ENCODE data around the gene SPANXN2. TPM values are rescaled to one million over a fixed set of nuclear protein-coding genes. Genes with fewer than 3 reads are reported as not detected.

The SPANXN2 gene
- total RNA-seq, 5 donors from 2014 or later (not counting 1 experiment from before 2014, with no cell fraction given): not detected

GRCh38 chrX:143726296-143726695 is 5.7 kb upstream of the SPANXN2 start:
- no peaks in the 10 kb centered on the region for H3K27me3 Mint-ChIP-seq
- WGBS (ENCODE audit: insufficient coverage): 90% methylated on average over 2 of the region's 17 CpGs

DNA sequence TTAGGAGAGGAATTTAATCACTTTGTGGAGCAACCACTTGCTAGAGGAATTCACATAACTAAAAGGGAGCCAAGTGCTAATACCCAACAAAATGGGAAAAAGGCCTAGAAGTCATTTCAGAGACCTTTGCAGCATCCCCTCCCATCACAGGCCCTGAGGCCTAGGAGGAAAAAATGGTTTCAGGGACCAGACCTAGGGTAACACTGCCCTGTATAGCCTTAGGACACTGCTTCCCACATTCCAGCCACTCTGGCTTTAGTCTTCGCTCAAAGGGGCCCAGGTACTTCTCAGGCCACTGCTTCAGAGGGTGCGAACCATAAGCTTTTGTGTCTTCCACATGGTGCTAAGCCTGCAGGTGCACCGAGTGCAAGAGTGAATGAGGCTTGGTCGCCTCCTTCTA is 19.1 kb downstream of the SPANXN2 start:
- Mint-ChIP-seq H3K4me1 (no peaks in the 10 kb centered on the region), H3K9me3 (peaks cover 7 to 9% (median 8%) of the 10 kb centered on the region in 3 donors), H3K4me3 (no peak overlapping the region), H3K36me3 (no peaks in the 10 kb centered on the region), H3K27me3 (no peaks in the 10 kb centered on the region), H3K27ac (no peak overlapping the region)
- DNase-seq (no peak), ATAC-seq (replicated peaks in 1 of 4) (no peak)
- Histone ChIP-seq H3K36me3 (ENCODE audit: control insufficient read depth in 2 of 2, extremely low read depth in 1 of 2, insufficient read depth in 1 of 2, low read length in 1 of 2) (no peaks in the 10 kb centered on the region), H3K4me3 (ENCODE audit: control insufficient read depth in 1 of 2, extremely low read depth in 1 of 2, low read length in 1 of 2) (no peak overlapping the region), H3K9me3 (no peaks in the 10 kb centered on the region), H3K4me1 (ENCODE audit: control insufficient read depth in 1 of 2, extremely low read depth in 1 of 2, insufficient read depth in 2 of 2, low read length in 2 of 2) (no peaks in the 10 kb centered on the region), H3K27me3 (replicated peaks in 1 of 2; ENCODE audit: control insufficient read depth in 2 of 2, extremely low read depth in 1 of 2, insufficient read depth in 2 of 2, low read length in 1 of 2) (no peaks in the 10 kb centered on the region), H3K27ac (ENCODE audit: low read length) (no peak overlapping the region)
- no CpG with 5 or more reads among the region's 4 CpGs for WGBS (ENCODE audit: insufficient coverage)
- ChIA-PET CTCF (no interaction called here), POLR2A (no interaction called here)

More at GRCh38 chrX:143726296-143726695, 5.7 kb upstream of the SPANXN2 start:
- Mint-ChIP-seq H3K4me1 (no peaks in the 10 kb centered on the region), H3K4me3 (no peak overlapping the region), H3K27ac (no peak overlapping the region), H3K36me3 (no peaks in the 10 kb centered on the region), H3K9me3 (no peaks in the 10 kb centered on the region)
- ATAC-seq (replicated peaks in 1 of 4): no peak
- Histone ChIP-seq H3K4me1 (ENCODE audit: control insufficient read depth in 1 of 2, extremely low read depth in 1 of 2, insufficient read depth in 2 of 2, low read length in 2 of 2) (no peaks in the 10 kb centered on the region), H3K9me3 (no peaks in the 10 kb centered on the region), H3K4me3 (ENCODE audit: control insufficient read depth in 1 of 2, extremely low read depth in 1 of 2, low read length in 1 of 2) (no peak overlapping the region), H3K36me3 (ENCODE audit: control insufficient read depth in 2 of 2, extremely low read depth in 1 of 2, insufficient read depth in 1 of 2, low read length in 1 of 2) (no peaks in the 10 kb centered on the region), H3K27ac (ENCODE audit: low read length) (no peak overlapping the region), H3K27me3 (replicated peaks in 1 of 2; ENCODE audit: control insufficient read depth in 2 of 2, extremely low read depth in 1 of 2, insufficient read depth in 2 of 2, low read length in 1 of 2) (no peaks in the 10 kb centered on the region)
- POLR2A ChIA-PET: no interaction called here
- CTCF ChIA-PET: no interaction called here
- no peak for DNase-seq

- no peaks in the 10 kb centered on the region for H3K9me3 ChIP-seq
- no peak overlapping the region for H3K27ac ChIP-seq (ENCODE audit: low read length)
- peaks cover 0 to 3% (median 0%) of the 10 kb centered on the region in 3 donors for H3K9me3 Mint-ChIP-seq
- ATAC-seq (replicated peaks in 1 of 4) (no peak), DNase-seq (no peak)
- H3K27me3 ChIP-seq (replicated peaks in 1 of 2; ENCODE audit: control insufficient read depth in 2 of 2, extremely low read depth in 1 of 2, insufficient read depth in 2 of 2, low read length in 1 of 2): no peaks in the 10 kb centered on the region
- H3K4me3 Mint-ChIP-seq: no peak overlapping the region
- no peaks in the 10 kb centered on the region for H3K36me3 Mint-ChIP-seq
- H3K27me3 Mint-ChIP-seq: peaks cover 0 to 4% of the 10 kb centered on the region in 2 donors
- H3K4me3 ChIP-seq (ENCODE audit: control insufficient read depth in 1 of 2, extremely low read depth in 1 of 2, low read length in 1 of 2): no peak overlapping the region
- WGBS (ENCODE audit: insufficient coverage): no CpG with 5 or more reads among the region's 1 CpG
- no peak overlapping the region for H3K27ac Mint-ChIP-seq
- ChIA-PET POLR2A (no interaction called here), CTCF (no interaction called here)
- H3K36me3 ChIP-seq (ENCODE audit: control insufficient read depth in 2 of 2, extremely low read depth in 1 of 2, insufficient read depth in 1 of 2, low read length in 1 of 2): no peaks in the 10 kb centered on the region
- H3K4me1 Mint-ChIP-seq: no peaks in the 10 kb centered on the region
- H3K4me1 ChIP-seq (ENCODE audit: control insufficient read depth in 1 of 2, extremely low read depth in 1 of 2, insufficient read depth in 2 of 2, low read length in 2 of 2): no peaks in the 10 kb centered on the region
These were observed 25.7 kb downstream of the SPANXN2 start for GRCh38 chrX:143694885-143695284.

- 100% methylated on average over 1 of the region's 3 CpGs for WGBS (ENCODE audit: insufficient coverage)
- CTCF ChIA-PET: interaction anchor here in 1 of 2 donors (0.6 kb wide), 1 partner anchor 16 kb away, joined by 4 read pairs; no protein-coding TSS in a partner anchor
- no peak for DNase-seq
These were observed 37.1 kb downstream of the SPANXN2 start for GRCh38 chrX:143683486-143683885.

DNA sequence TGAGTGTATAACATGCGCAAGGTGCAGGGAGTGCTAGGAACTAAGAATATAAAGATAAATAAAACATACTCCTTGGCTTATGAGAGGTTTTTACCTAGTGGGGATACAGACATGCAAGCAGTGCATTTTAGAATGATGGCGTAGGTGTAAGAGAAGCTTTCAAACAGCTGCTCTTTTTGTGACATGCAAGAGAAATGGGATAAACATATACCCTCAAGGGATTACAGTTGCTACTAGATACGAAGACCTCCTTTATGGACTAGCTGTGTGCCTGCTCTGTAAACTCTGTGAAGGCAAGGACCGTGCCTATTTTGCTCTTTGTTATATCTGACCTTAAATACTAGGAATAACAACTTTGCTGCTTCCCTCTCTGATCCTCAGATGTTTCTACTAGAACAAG is 45.6 kb downstream of the SPANXN2 start:
- Mint-ChIP-seq H3K4me1 (no peaks in the 10 kb centered on the region), H3K27ac (no peak overlapping the region), H3K9me3 (peaks cover 0 to 4% (median 0%) of the 10 kb centered on the region in 3 donors), H3K36me3 (no peaks in the 10 kb centered on the region), H3K27me3 (peaks cover 0 to 5% of the 10 kb centered on the region in 2 donors), H3K4me3 (no peak overlapping the region)
- CTCF ChIA-PET: no interaction called here
- Histone ChIP-seq H3K27me3 (replicated peaks in 1 of 2; ENCODE audit: control insufficient read depth in 2 of 2, extremely low read depth in 1 of 2, insufficient read depth in 2 of 2, low read length in 1 of 2) (no peaks in the 10 kb centered on the region), H3K36me3 (ENCODE audit: control insufficient read depth in 2 of 2, extremely low read depth in 1 of 2, insufficient read depth in 1 of 2, low read length in 1 of 2) (no peaks in the 10 kb centered on the region), H3K4me3 (ENCODE audit: control insufficient read depth in 1 of 2, extremely low read depth in 1 of 2, low read length in 1 of 2) (no peak overlapping the region), H3K4me1 (ENCODE audit: control insufficient read depth in 1 of 2, extremely low read depth in 1 of 2, insufficient read depth in 2 of 2, low read length in 2 of 2) (no peaks in the 10 kb centered on the region), H3K9me3 (no peaks in the 10 kb centered on the region), H3K27ac (ENCODE audit: low read length) (no peak overlapping the region)
- POLR2A ChIA-PET: no interaction called here
- ATAC-seq (replicated peaks in 1 of 4): no peak
- no CpG with 5 or more reads among the region's 4 CpGs for WGBS (ENCODE audit: insufficient coverage)
- DNase-seq: no peak

More at GRCh38 chrX:143683486-143683885, 37.1 kb downstream of the SPANXN2 start:
- no peak overlapping the region for H3K27ac ChIP-seq (ENCODE audit: low read length)
- Mint-ChIP-seq H3K36me3 (no peaks in the 10 kb centered on the region), H3K4me1 (no peaks in the 10 kb centered on the region), H3K27ac (no peak overlapping the region), H3K4me3 (no peak overlapping the region), H3K27me3 (peaks cover 0 to 3% of the 10 kb centered on the region in 2 donors), H3K9me3 (peaks cover 0 to 9% (median 0%) of the 10 kb centered on the region in 3 donors)
- H3K36me3 ChIP-seq (ENCODE audit: control insufficient read depth in 2 of 2, extremely low read depth in 1 of 2, insufficient read depth in 1 of 2, low read length in 1 of 2): no peaks in the 10 kb centered on the region
- no peak for ATAC-seq (replicated peaks in 1 of 4)
- POLR2A ChIA-PET: no interaction called here
- no peak overlapping the region for H3K4me3 ChIP-seq (ENCODE audit: control insufficient read depth in 1 of 2, extremely low read depth in 1 of 2, low read length in 1 of 2)
- H3K4me1 ChIP-seq (ENCODE audit: control insufficient read depth in 1 of 2, extremely low read depth in 1 of 2, insufficient read depth in 2 of 2, low read length in 2 of 2): no peaks in the 10 kb centered on the region
- H3K9me3 ChIP-seq: no peaks in the 10 kb centered on the region
- H3K27me3 ChIP-seq (replicated peaks in 1 of 2; ENCODE audit: control insufficient read depth in 2 of 2, extremely low read depth in 1 of 2, insufficient read depth in 2 of 2, low read length in 1 of 2): no peaks in the 10 kb centered on the region

GRCh38 chrX:143669395-143669794 is 51.2 kb downstream of the SPANXN2 start:
- ChIA-PET CTCF (no interaction called here), POLR2A (no interaction called here)
- H3K27ac ChIP-seq (ENCODE audit: low read length): no peak overlapping the region
- no CpG with 5 or more reads among the region's 5 CpGs for WGBS (ENCODE audit: insufficient coverage)
- ATAC-seq (replicated peaks in 1 of 4): no peak
- Mint-ChIP-seq H3K36me3 (no peaks in the 10 kb centered on the region), H3K27ac (no peak overlapping the region), H3K4me3 (no peak overlapping the region), H3K9me3 (peaks cover 0 to 4% (median 0%) of the 10 kb centered on the region in 3 donors), H3K27me3 (peaks cover 0 to 22% of the 10 kb centered on the region in 2 donors), H3K4me1 (no peaks in the 10 kb centered on the region)
- H3K36me3 ChIP-seq (ENCODE audit: control insufficient read depth in 2 of 2, extremely low read depth in 1 of 2, insufficient read depth in 1 of 2, low read length in 1 of 2): no peaks in the 10 kb centered on the region
- DNase-seq: no peak
- H3K4me3 ChIP-seq (ENCODE audit: control insufficient read depth in 1 of 2, extremely low read depth in 1 of 2, low read length in 1 of 2): no peak overlapping the region
- H3K9me3 ChIP-seq: no peaks in the 10 kb centered on the region
- H3K27me3 ChIP-seq (replicated peaks in 1 of 2; ENCODE audit: control insufficient read depth in 2 of 2, extremely low read depth in 1 of 2, insufficient read depth in 2 of 2, low read length in 1 of 2): no peaks in the 10 kb centered on the region
- H3K4me1 ChIP-seq (ENCODE audit: control insufficient read depth in 1 of 2, extremely low read depth in 1 of 2, insufficient read depth in 2 of 2, low read length in 2 of 2): no peaks in the 10 kb centered on the region

- no peak overlapping the region for H3K27ac ChIP-seq (ENCODE audit: low read length)
These were observed 56.2 kb downstream of the SPANXN2 start for GRCh38 chrX:143664302-143664701.

More at GRCh38 chrX:143664302-143664701, 56.2 kb downstream of the SPANXN2 start:
- Mint-ChIP-seq H3K27ac (no peak overlapping the region), H3K36me3 (no peaks in the 10 kb centered on the region), H3K27me3 (peaks cover 0 to 22% of the 10 kb centered on the region in 2 donors), H3K9me3 (no peaks in the 10 kb centered on the region), H3K4me1 (no peaks in the 10 kb centered on the region), H3K4me3 (no peak overlapping the region)
- H3K4me1 ChIP-seq (ENCODE audit: control insufficient read depth in 1 of 2, extremely low read depth in 1 of 2, insufficient read depth in 2 of 2, low read length in 2 of 2): no peaks in the 10 kb centered on the region
- CTCF ChIA-PET: no interaction called here
- H3K36me3 ChIP-seq (ENCODE audit: control insufficient read depth in 2 of 2, extremely low read depth in 1 of 2, insufficient read depth in 1 of 2, low read length in 1 of 2): no peaks in the 10 kb centered on the region
- DNase-seq: no peak
- no CpG with 5 or more reads among the region's 5 CpGs for WGBS (ENCODE audit: insufficient coverage)
- no peak overlapping the region for H3K4me3 ChIP-seq (ENCODE audit: control insufficient read depth in 1 of 2, extremely low read depth in 1 of 2, low read length in 1 of 2)
- no peaks in the 10 kb centered on the region for H3K9me3 ChIP-seq
- POLR2A ChIA-PET: no interaction called here
- H3K27me3 ChIP-seq (replicated peaks in 1 of 2; ENCODE audit: control insufficient read depth in 2 of 2, extremely low read depth in 1 of 2, insufficient read depth in 2 of 2, low read length in 1 of 2): no peaks in the 10 kb centered on the region
- ATAC-seq (replicated peaks in 1 of 4): no peak
